ENCODE data around the gene RPS29.

GRCh38 chr14:49621114-49621881, 35.1 kb upstream of the RPS29 start:
- TF ChIP-seq POLR2A (IDR thresholded peaks at IDR 0.05; ENCODE audit: low read depth, low read length) (no peak), POLR2AphosphoS5 (IDR thresholded peaks at IDR 0.05; ENCODE audit: low read depth, low read length) (no peak), TAF1 (IDR thresholded peaks at IDR 0.05; ENCODE audit: low read depth, low read length) (no peak), SPI1 (IDR thresholded peaks at IDR 0.05; ENCODE audit: low read depth, low read length) (no peak), POU2F2 (IDR thresholded peaks at IDR 0.05; ENCODE audit: low read depth, low read length) (no peak), PAX5 (IDR thresholded peaks at IDR 0.05; ENCODE audit: insufficient read depth, low read length, severe bottlenecking) (no peak)

All from GM12891 (cell line).